ENCODE measurements around the gene TOP2A.
"Not testable (repeated sequence)": the region's sequence is repeated elsewhere in the genome, so short reads cannot be mapped to it uniquely, and the experiment has no call there.

The TOP2A gene

DNA sequence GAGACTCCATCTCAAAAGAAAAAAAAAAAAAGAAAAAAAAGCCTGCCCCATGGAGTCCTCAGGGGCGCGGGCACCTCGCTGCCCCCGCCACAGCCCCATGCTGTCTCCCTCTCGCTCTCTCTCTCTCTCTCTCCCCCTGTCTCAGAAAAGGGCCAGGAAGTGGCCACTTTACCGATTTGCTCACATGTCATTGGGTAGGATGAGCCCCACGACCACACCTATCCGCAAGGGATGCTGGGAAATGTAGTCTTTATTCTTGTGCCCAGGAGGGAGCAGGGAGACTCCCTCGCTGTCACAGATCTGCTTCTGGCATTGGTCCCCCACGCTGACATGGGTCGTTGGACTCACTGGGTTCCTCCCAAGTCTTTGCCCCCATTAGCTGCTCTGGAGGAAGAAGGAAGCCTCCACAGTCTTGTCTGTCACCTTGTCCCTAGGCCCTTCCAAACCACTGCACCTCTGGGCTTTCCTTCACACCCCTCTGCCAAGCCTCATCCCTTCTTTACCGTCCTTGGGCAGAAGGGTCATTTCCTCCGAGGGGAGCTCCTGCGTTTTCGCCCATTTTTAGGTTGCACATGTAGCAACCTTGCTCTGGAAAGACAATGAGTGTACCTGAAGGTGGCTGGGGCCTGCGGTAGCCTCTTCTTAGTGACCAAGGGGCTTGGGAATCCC, 46.3 kb downstream of the TOP2A start:
- DNase-seq (ENCODE audit: low read depth in 2 of 2): no peak
- TF ChIP-seq, protein P1, sequence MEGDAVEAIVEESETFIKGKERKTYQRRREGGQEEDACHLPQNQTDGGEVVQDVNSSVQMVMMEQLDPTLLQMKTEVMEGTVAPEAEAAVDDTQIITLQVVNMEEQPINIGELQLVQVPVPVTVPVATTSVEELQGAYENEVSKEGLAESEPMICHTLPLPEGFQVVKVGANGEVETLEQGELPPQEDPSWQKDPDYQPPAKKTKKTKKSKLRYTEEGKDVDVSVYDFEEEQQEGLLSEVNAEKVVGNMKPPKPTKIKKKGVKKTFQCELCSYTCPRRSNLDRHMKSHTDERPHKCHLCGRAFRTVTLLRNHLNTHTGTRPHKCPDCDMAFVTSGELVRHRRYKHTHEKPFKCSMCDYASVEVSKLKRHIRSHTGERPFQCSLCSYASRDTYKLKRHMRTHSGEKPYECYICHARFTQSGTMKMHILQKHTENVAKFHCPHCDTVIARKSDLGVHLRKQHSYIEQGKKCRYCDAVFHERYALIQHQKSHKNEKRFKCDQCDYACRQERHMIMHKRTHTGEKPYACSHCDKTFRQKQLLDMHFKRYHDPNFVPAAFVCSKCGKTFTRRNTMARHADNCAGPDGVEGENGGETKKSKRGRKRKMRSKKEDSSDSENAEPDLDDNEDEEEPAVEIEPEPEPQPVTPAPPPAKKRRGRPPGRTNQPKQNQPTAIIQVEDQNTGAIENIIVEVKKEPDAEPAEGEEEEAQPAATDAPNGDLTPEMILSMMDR (IDR thresholded peaks at IDR 0.05; ENCODE audit: low read depth, low read length): no peak
- no peak overlapping the region for H3K4me3 ChIP-seq (replicated peaks in 1 of 2; ENCODE audit: low read depth in 2 of 2, low read length in 2 of 2)

DNA sequence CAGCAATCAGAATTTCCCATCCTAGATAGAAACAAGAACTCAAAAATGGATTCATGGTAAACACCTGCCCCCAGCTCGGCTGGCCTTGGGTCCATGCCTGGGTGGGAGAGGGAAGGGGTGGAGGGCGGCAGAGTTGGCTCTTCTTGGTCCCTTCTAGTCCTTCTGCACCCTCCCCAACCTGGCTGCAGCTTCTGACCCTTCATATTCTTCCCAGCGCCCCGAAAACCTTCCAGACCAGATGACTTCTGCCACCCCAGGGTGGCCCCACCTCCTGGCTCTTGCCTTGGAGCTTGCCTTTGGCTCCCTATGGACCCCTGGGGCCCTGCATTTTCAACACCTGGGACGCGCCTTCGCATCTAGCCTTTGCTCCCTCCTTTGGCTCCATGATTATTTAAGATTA, 47.8 kb downstream of the TOP2A start:
- TF ChIP-seq, protein P1 (IDR thresholded peaks at IDR 0.05; ENCODE audit: low read depth, low read length): no peak
- H3K4me3 ChIP-seq (replicated peaks in 1 of 2; ENCODE audit: low read depth in 2 of 2, low read length in 2 of 2): no peak overlapping the region
- no peak for DNase-seq (ENCODE audit: low read depth in 2 of 2)

- not testable (repeated sequence) for H3K4me3 ChIP-seq (replicated peaks in 1 of 2; ENCODE audit: low read depth in 2 of 2, low read length in 2 of 2); DNase-seq (ENCODE audit: low read depth in 2 of 2)
Measured at GRCh38 chr17:40367728-40368127, 50.0 kb downstream of the TOP2A start.

GRCh38 chr17:40366861-40367518, 50.7 kb downstream of the TOP2A start:
- H3K4me3 ChIP-seq (replicated peaks in 1 of 2; ENCODE audit: low read depth in 2 of 2, low read length in 2 of 2): no peak overlapping the region
- TF ChIP-seq, protein P1 (IDR thresholded peaks at IDR 0.05; ENCODE audit: low read depth, low read length): no peak
- no peak for DNase-seq (ENCODE audit: low read depth in 2 of 2)

DNA sequence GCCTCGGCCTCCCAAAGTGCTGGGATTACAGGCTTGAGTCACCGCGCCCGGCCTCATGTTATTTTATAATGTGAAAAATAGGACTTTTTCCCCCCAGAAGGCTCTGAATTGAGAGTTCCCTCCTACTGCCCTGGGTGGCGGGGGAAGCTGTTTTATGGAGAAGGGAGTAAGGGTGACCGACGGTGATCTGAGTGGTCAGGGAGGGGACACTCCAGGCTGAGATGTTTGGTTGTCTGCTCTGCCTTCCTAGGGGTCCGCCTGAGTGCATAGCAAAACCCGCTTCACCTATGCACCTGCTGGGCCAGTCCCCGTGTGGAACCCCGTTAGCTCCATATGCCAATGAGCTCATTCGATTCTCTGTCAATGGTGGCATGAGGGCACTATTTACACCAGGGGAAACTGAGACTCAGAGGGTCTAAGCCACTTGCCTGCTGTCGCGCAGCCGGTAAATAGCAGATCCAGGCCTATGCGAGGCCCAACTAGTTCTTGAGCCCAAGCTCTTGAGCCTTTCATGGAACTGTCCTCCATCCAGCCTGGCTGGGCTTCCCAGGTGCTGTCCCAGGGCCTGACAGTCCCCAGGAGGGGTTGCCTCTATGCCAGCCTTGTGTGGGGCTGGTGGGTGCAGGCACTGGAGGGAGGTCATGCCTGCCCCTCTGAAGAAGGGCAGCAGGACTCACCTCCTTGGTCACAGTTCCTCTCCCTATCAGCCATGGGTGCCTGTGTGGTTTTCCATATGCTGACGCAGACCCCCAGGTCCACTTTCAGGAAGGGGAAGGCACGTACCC, 51.4 kb downstream of the TOP2A start:
- no peak for DNase-seq (ENCODE audit: low read depth in 2 of 2)
- TF ChIP-seq, protein P1 (IDR thresholded peaks at IDR 0.05; ENCODE audit: low read depth, low read length): no peak
- H3K4me3 ChIP-seq (replicated peaks in 1 of 2; ENCODE audit: low read depth in 2 of 2, low read length in 2 of 2): no peak overlapping the region

- no peak overlapping the region for H3K4me3 ChIP-seq (replicated peaks in 1 of 2; ENCODE audit: low read depth in 2 of 2, low read length in 2 of 2)
- no peak for DNase-seq (ENCODE audit: low read depth in 2 of 2)
- TF ChIP-seq, protein P1 (IDR thresholded peaks at IDR 0.05; ENCODE audit: low read depth, low read length): no peak
Measured at GRCh38 chr17:40364906-40365305, 52.8 kb downstream of the TOP2A start.
